NCI-H146 treated with DMSO at 0.1 percent for 48 hours (cell line): ENCODE results near the gene SLC2A14.
"Not testable (repeated sequence)": the region's sequence is repeated elsewhere in the genome, so short reads cannot be mapped to it uniquely, and the experiment has no call there.

Experiments used
- DNase-seq: peaks from one replicate; lab custom pipeline; 2025; ENCODE audit not compliant: unreplicated experiment; lab: John Stamatoyannopoulos, UW

Gene SLC2A14

GRCh38 chr12:7870335-7870734 lies 2.4 kb downstream of the SLC2A14 start:
- DNase-seq: no peak

GRCh38 chr12:7869137-7869536 lies 3.6 kb downstream of the SLC2A14 start:
- no peak for DNase-seq

- no peak for DNase-seq
Observed at GRCh38 chr12:7868391-7868790, 4.3 kb downstream of the SLC2A14 start.

- no peak for DNase-seq
Observed at GRCh38 chr12:7864601-7865150, 8.0 kb downstream of the SLC2A14 start.

GRCh38 chr12:7862814-7863348 lies 9.8 kb downstream of the SLC2A14 start:
- DNase-seq: not testable (repeated sequence)

- not testable (repeated sequence) for DNase-seq
Observed at GRCh38 chr12:7862301-7862700, 10.4 kb downstream of the SLC2A14 start.

GRCh38 chr12:7859552-7859951 lies 13.2 kb downstream of the SLC2A14 start:
- no peak for DNase-seq

GRCh38 chr12:7857971-7858370 lies 14.7 kb downstream of the SLC2A14 start:
- DNase-seq: no peak

- DNase-seq: no peak
Observed at GRCh38 chr12:7856516-7856915, 16.2 kb downstream of the SLC2A14 start.

- DNase-seq: no peak
Observed at GRCh38 chr12:7853557-7853956, 19.2 kb downstream of the SLC2A14 start.

- DNase-seq: not testable (repeated sequence)
Observed at GRCh38 chr12:7851622-7852081, 21.1 kb downstream of the SLC2A14 start.

- not testable (repeated sequence) for DNase-seq
Observed at GRCh38 chr12:7850099-7850498, 22.6 kb downstream of the SLC2A14 start.

- not testable (repeated sequence) for DNase-seq
Observed at GRCh38 chr12:7848098-7848422, 24.7 kb downstream of the SLC2A14 start.

GRCh38 chr12:7847226-7848097 lies 25.3 kb downstream of the SLC2A14 start:
- DNase-seq: not testable (repeated sequence)

- no peak for DNase-seq
Observed at GRCh38 chr12:7844116-7844515, 28.6 kb downstream of the SLC2A14 start.

GRCh38 chr12:7843583-7843982 lies 29.1 kb downstream of the SLC2A14 start:
- DNase-seq: not testable (repeated sequence)

GRCh38 chr12:7843149-7843548 lies 29.6 kb downstream of the SLC2A14 start:
- not testable (repeated sequence) for DNase-seq

GRCh38 chr12:7842444-7842843 lies 30.3 kb downstream of the SLC2A14 start:
- DNase-seq: not testable (repeated sequence)

- not testable (repeated sequence) for DNase-seq
Observed at GRCh38 chr12:7839848-7840247, 32.9 kb downstream of the SLC2A14 start.

GRCh38 chr12:7839226-7839625 lies 33.5 kb downstream of the SLC2A14 start:
- not testable (repeated sequence) for DNase-seq

- no peak for DNase-seq
Observed at GRCh38 chr12:7837366-7837765, 35.3 kb downstream of the SLC2A14 start.

- DNase-seq: no peak
Observed at GRCh38 chr12:7835766-7836165, 36.9 kb downstream of the SLC2A14 start.
